B cell (primary cell): ENCODE data around the gene EXD1.

Experiments
- CTCF ChIP-seq: fragments of 200-600 bp; IDR thresholded peaks from one replicate; pipeline ENCODE4 v1.8.0; 2022; ENCODE audit warnings: antibody characterized with exemption, mild to moderate bottlenecking
- EZH2 ChIP-seq: IDR thresholded peaks from 2 replicates; pipeline ENCODE4 v1.6.1; 2012; ENCODE audit warnings: borderline replicate concordance, low read depth, mild to moderate bottlenecking, moderate library complexity, low read length; ENCODE audit not compliant: insufficient read depth, poor library complexity, severe bottlenecking

GRCh38 chr15:41238100-41238499 lies 7.5 kb upstream of the EXD1 start:
- TF ChIP-seq CTCF = no peak
- TF ChIP-seq EZH2 = no peak
